IPS-NIHi11 (cell line): ENCODE data around the gene UBP1.
A peak's percentile ranks its signal among the peaks of the same experiment; 100 is the strongest.
"Not testable (repeated sequence)": the region's sequence is repeated elsewhere in the genome, so short reads cannot be mapped to it uniquely, and the experiment has no call there.

Experiments used
- DNase-seq: peaks from one replicate; pipeline ENCODE4 v3.0.0; 2012; ENCODE audit warnings: mixed read lengths, low spot score

UBP1 gene

GRCh38 chr3:33389908-33390307 lies 50.3 kb downstream of the UBP1 start:
- DNase-seq = no peak

GRCh38 chr3:33388374-33389100 lies 51.7 kb downstream of the UBP1 start:
- no peak for DNase-seq

- no peak for DNase-seq
Measured at GRCh38 chr3:33386631-33387030, 53.6 kb downstream of the UBP1 start.

GRCh38 chr3:33385423-33385822 lies 54.8 kb downstream of the UBP1 start:
- no peak for DNase-seq

GRCh38 chr3:33383951-33384350 lies 56.3 kb downstream of the UBP1 start:
- no peak for DNase-seq

GRCh38 chr3:33380653-33381052 lies 59.6 kb downstream of the UBP1 start:
- no peak for DNase-seq

GRCh38 chr3:33377931-33378330 lies 62.3 kb downstream of the UBP1 start:
- DNase-seq = no peak

- no peak for DNase-seq
Measured at GRCh38 chr3:33377489-33377888, 62.7 kb downstream of the UBP1 start.

GRCh38 chr3:33373082-33373437 lies 67.1 kb downstream of the UBP1 start:
- no peak for DNase-seq

GRCh38 chr3:33372218-33373081 lies 67.8 kb downstream of the UBP1 start:
- DNase-seq = peak; percentile 57

- DNase-seq = no peak
Measured at GRCh38 chr3:33364531-33365128, 75.6 kb downstream of the UBP1 start.

GRCh38 chr3:33364060-33364459 lies 76.1 kb downstream of the UBP1 start:
- no peak for DNase-seq

- no peak for DNase-seq
Measured at GRCh38 chr3:33363113-33363800, 76.9 kb downstream of the UBP1 start.

GRCh38 chr3:33360136-33360825 lies 79.9 kb downstream of the UBP1 start:
- DNase-seq = no peak

- DNase-seq = no peak
Measured at GRCh38 chr3:33358172-33358781, 81.9 kb downstream of the UBP1 start.

- no peak for DNase-seq
Measured at GRCh38 chr3:33355611-33356010, 84.6 kb downstream of the UBP1 start.

- no peak for DNase-seq
Measured at GRCh38 chr3:33339758-33340157, 100.4 kb downstream of the UBP1 start.

GRCh38 chr3:33338936-33339465 lies 101.2 kb downstream of the UBP1 start:
- DNase-seq = not testable (repeated sequence)
